ENCODE data around the gene LRRC73. TPM values are rescaled to one million over a fixed set of nuclear protein-coding genes. Genes with fewer than 3 reads are reported as not detected.

The LRRC73 gene
- total RNA-seq, 1 donor from 2014 or later, result not detected

DNA sequence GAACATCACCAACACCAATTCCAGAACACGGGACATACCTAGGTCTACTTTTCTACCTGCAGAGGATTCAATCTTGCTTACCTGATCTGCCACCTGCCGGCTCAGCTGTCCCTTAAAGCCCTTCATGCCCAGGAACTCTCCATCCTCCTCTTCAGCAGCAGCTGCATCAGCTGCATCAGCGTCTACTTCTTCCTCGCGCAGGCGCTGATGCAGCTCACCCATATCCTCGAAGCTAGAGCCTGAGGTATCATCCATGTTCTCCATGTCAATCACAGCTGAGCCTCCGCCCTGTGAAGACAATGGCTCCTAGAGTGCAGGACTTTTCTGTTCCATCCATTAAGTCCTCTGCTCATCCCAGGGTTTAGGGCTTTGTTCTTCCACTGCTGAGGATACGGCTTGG lies 5.7 kb upstream of the LRRC73 start:
- H3K36me3 ChIP-seq (ENCODE audit: control insufficient read depth, insufficient read depth, low read length), result peaks cover 6% of the 10 kb centered on the region
- TF ChIP-seq, protein P1, sequence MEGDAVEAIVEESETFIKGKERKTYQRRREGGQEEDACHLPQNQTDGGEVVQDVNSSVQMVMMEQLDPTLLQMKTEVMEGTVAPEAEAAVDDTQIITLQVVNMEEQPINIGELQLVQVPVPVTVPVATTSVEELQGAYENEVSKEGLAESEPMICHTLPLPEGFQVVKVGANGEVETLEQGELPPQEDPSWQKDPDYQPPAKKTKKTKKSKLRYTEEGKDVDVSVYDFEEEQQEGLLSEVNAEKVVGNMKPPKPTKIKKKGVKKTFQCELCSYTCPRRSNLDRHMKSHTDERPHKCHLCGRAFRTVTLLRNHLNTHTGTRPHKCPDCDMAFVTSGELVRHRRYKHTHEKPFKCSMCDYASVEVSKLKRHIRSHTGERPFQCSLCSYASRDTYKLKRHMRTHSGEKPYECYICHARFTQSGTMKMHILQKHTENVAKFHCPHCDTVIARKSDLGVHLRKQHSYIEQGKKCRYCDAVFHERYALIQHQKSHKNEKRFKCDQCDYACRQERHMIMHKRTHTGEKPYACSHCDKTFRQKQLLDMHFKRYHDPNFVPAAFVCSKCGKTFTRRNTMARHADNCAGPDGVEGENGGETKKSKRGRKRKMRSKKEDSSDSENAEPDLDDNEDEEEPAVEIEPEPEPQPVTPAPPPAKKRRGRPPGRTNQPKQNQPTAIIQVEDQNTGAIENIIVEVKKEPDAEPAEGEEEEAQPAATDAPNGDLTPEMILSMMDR (IDR thresholded peaks at IDR 0.05; ENCODE audit: insufficient read depth, low read length, poor library complexity, severe bottlenecking), result no peak
- H3K4me3 ChIP-seq (ENCODE audit: low read depth, low read length), result peak overlapping the region; percentile 82
- no peaks in the 10 kb centered on the region for H3K27me3 ChIP-seq (ENCODE audit: control insufficient read depth, insufficient read depth, low read length)
- DNase-seq (ENCODE audit: low read depth), result no peak

DNA sequence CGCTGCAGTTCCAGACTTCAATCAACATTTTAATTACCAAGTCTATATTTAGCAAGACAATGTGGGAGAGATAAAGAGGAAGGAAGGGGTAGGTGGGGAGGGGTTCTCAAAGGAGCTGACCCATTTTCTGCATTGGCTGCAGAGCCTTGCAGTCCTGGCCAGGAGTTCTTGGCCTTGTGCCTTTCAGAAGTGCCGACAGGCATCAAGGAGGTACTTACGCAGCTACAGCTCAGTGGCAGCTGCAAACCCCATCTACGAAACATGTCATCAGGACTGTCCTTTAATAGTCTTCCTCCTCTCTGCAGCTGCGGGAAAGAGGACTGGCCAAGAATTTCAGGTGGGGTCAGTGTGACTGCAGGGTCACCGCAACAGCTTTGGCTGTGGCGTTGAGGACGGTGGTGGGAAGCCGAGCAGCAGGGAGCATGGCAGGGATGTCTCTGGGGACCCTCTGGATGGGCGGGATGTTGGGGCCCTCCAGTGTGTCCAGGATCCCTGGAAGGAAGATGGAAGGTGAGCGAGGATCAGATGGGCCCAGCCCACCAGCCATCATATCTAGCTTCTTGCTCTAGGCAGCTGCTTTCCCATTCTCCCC lies 1.8 kb upstream of the LRRC73 start:
- H3K27me3 ChIP-seq (ENCODE audit: control insufficient read depth, insufficient read depth, low read length), result peaks cover 9% of the 10 kb centered on the region
- H3K36me3 ChIP-seq (ENCODE audit: control insufficient read depth, insufficient read depth, low read length), result peaks cover 7% of the 10 kb centered on the region
- TF ChIP-seq, protein P1 (IDR thresholded peaks at IDR 0.05; ENCODE audit: insufficient read depth, low read length, poor library complexity, severe bottlenecking), result no peak
- no peak overlapping the region for H3K4me3 ChIP-seq (ENCODE audit: low read depth, low read length)
- no peak for DNase-seq (ENCODE audit: low read depth)

DNA sequence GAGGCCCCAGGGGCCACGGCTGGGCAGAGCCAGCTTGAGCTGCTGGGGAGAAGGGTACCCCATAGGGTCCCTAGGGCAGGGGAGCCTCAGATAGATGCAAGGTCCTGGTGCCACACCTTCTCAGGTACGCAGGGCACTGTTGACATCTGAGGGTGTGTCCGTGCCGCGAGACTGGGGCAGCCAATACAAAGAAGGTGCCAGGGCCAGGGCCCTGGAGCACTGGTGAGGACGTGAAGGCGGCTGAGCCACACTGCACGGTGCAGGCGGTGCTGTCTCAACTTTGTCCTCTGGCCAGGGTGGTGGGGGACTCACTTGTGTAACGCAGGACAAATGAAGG lies 649 bp upstream of the LRRC73 start:
- H3K27me3 ChIP-seq (ENCODE audit: control insufficient read depth, insufficient read depth, low read length), result peaks cover 9% of the 10 kb centered on the region
- H3K36me3 ChIP-seq (ENCODE audit: control insufficient read depth, insufficient read depth, low read length), result peaks cover 7% of the 10 kb centered on the region
- H3K4me3 ChIP-seq (ENCODE audit: low read depth, low read length), result no peak overlapping the region

DNA sequence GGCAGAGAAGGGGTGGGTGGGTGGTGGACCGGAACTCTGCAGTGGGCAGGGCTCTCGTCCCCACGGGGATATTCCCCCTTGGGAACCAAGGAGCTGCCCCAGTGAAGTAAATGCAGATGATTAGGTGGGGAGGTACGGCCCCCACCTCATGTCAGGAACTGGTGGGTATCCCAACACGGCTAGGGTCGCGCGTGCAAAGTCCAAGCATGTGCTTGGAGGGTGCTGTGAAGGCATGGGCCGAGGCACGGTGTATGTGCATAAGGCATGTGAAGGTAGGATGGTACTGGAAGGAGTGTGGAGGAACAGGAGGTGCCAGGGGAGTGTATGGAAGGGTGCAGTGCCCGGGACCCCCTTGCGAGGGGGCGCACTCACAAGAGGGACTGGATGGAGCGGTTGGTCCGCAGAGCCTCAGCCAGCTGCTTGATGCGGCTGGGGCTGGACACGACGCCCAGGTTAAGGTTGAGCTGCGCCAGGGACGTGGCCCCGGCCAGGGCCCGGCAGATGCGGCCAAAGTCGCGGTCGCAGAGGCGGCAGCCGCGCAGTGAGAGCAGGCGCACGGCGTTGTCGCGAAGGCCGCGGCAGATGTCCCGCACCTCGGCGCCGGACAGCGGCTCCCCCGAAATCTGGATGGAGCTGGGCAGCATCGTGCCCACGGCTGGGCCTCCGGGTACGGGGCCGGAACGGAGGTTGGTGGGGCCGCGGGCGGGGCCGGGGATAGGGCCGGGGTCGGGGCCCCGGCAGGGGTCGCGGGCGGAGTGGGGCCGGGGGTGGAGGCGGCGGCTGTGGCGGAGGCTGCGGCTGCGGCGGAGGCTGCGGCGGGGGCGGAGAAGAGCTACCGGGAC lies 783 bp downstream of the LRRC73 start:
- peaks cover 9% of the 10 kb centered on the region for H3K27me3 ChIP-seq (ENCODE audit: control insufficient read depth, insufficient read depth, low read length)

More for the DNA sequence above, 649 bp upstream of the LRRC73 start:
- DNase-seq (ENCODE audit: low read depth), result no peak
- TF ChIP-seq, protein P1 (IDR thresholded peaks at IDR 0.05; ENCODE audit: insufficient read depth, low read length, poor library complexity, severe bottlenecking), result no peak

DNA sequence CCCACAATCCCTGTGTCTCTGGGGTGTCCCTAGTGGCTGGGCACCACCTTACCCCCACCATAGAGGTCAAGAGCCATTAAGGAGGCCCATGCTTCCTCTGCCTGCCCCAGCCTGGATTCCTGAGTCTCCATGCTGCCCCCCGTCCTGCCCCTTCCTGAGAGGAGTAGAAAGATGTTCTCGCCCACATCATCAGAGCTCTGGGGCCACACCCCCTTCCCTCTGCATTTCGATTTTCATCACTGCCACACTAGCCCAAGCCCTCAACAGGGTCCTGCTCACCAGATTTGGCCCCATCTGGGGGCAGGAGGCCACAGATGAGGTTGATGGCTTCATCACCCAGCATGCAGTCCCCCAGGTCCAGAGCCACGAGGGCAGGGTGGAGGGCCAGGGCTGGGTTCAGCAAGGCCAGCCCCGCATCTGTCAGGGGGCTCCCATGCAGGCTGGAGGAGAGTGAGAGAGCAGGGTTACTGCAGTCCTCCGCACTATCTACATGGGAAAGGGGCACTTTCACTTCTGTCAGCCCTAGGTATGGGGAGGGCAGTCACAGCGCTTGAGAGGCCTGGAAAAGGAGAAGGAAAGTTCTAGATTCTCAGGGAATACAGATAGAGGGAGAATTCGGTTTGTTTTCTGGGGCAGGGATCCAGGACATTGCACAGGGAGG lies 1.5 kb downstream of the LRRC73 start:
- Histone ChIP-seq H3K36me3 (ENCODE audit: control insufficient read depth, insufficient read depth, low read length) (peaks cover 6% of the 10 kb centered on the region), H3K27me3 (ENCODE audit: control insufficient read depth, insufficient read depth, low read length) (peaks cover 9% of the 10 kb centered on the region), H3K4me3 (ENCODE audit: low read depth, low read length) (no peak overlapping the region)
- TF ChIP-seq, protein P1 (IDR thresholded peaks at IDR 0.05; ENCODE audit: insufficient read depth, low read length, poor library complexity, severe bottlenecking), result no peak
- DNase-seq (ENCODE audit: low read depth), result no peak

More for the DNA sequence above, 783 bp downstream of the LRRC73 start:
- peaks cover 6% of the 10 kb centered on the region for H3K36me3 ChIP-seq (ENCODE audit: control insufficient read depth, insufficient read depth, low read length)
- peak overlapping the region; percentile 61 for H3K4me3 ChIP-seq (ENCODE audit: low read depth, low read length)
- TF ChIP-seq, protein P1 (IDR thresholded peaks at IDR 0.05; ENCODE audit: insufficient read depth, low read length, poor library complexity, severe bottlenecking), result no peak
- DNase-seq (ENCODE audit: low read depth), result no peak

All from kidney epithelial cell (primary cell).